Left lobe of liver (tissue), 2 donors: Measurements from ENCODE around the gene ERO1A. TPM values are rescaled to one million over a fixed set of nuclear protein-coding genes. Genes with fewer than 3 reads are reported as not detected.
"Not testable (repeated sequence)": the region's sequence is repeated elsewhere in the genome, so short reads cannot be mapped to it uniquely, and the experiment has no call there.

Experiments used
- ATAC-seq: fragments of 200-7000 bp; cut with Tn5 transposase; one replicate; pipeline ENCODE4 v1.9.1; 2020; ENCODE audit warnings: mild to moderate bottlenecking, moderate library complexity
- DNase-seq: peaks from one replicate; pipeline ENCODE4 v3.0.0-alpha.2; 2020; ENCODE audit warnings: low spot score
- total RNA-seq: library from RNA; stranded (reverse); gene quantifications from one replicate; pipeline ENCODE4 v1.2.1, GENCODE V29; 2021
- donor health status: DM: no; HTN: no; CAD: no; lungs with moderate emphysema.
- donor health status: DM: no; HTN: yes; CAD: no.

Gene ERO1A, protein sequence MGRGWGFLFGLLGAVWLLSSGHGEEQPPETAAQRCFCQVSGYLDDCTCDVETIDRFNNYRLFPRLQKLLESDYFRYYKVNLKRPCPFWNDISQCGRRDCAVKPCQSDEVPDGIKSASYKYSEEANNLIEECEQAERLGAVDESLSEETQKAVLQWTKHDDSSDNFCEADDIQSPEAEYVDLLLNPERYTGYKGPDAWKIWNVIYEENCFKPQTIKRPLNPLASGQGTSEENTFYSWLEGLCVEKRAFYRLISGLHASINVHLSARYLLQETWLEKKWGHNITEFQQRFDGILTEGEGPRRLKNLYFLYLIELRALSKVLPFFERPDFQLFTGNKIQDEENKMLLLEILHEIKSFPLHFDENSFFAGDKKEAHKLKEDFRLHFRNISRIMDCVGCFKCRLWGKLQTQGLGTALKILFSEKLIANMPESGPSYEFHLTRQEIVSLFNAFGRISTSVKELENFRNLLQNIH
- total RNA-seq, result 40.5 TPM

DNA sequence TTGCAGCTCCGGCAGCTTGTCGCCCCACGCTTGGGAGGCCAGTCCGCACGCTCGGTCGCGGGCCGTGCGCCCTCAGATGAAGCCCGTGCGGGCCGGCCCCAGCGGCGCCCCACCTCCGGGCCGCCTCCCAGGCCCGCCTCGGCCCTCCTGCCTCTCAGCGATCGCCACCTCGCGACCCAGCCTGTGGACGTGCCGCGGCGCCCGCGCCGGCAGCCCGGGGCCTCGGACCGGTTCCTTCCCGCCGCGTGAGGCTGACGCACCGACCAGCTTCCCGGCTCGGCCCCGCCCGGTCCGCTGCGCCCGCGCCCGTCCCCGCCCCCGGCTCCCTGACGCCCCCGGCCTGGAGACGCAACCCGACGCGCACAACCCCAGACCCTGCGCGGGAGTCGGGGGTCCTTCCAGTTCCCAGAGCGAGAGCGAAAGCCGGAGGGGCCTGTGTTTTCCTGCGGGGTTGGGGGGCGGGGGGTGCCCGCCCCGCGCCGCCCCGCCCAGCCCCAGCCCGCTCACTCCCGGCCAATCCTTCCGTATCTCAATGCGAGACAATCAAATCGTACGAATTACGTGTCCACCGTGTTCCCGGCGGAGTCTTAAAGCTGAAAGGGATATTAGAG is at the start of gene ERO1A:
Gene ERO1A (minus strand): TSS at position 78 of the 611 bp plus-strand sequence. CDS start 77 bp downstream, at position 1.
- peak; percentile 95 for ATAC-seq
- DNase-seq, result peak; percentile 93

DNA sequence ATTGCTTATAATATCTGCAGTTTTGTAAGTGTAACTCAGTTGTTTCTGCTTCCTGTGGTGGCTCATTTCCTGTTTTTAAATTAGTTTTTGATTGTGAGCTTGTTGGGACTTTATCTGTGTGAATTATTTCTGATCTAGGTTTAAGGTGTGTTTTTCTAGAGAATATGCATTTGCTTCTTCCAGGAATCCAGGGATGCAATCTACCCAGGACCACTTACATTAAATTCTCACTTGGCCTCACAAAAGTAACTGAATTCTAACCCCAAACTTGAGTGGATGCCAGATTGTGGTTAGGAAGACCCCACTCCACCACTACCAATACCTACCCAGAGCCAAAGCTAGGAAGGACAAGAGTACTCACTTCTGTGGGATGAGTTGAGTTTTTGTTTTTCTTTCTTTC is 46.5 kb upstream of the ERO1A start:
- DNase-seq, result no peak
- ATAC-seq, result no peak

DNA sequence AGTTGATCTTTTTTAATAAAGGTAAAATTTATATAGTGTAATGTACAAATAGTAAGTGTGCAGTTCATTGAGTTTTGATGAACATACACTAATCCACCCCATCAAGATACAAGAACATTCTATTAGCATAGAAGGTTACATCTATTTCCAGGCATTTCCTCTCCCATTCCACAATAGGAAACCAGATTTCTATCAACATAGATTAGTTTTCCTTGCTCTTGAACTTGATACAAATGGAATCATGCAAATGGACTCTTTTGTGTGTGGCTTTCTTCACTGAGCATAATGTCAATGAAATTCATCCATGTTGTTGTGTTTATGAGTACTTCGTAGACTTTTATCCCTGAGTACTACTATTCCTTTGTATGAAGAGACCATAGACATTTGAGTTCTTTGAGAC is 45.4 kb upstream of the ERO1A start:
- DNase-seq (no peak), ATAC-seq (no peak)

DNA sequence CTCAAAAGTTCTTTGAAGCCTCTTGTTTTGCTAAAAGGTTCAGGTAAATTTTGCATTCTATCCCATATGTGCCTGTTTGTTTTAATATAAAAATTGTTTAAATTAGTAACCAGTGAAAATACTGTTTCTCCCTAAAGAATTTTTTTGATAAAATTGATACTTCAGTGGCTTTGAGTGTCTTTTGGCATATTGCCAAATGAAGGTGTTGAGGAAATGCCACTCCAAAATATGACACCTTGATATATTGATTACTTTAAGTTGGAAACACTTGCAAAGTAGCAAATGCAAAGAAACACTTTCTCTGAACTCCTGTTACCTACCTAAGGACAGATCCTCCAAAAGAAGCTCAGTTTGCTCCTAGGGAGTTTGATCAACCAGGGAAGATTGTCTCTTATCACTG is 43.1 kb upstream of the ERO1A start:
- no peak for ATAC-seq

DNA sequence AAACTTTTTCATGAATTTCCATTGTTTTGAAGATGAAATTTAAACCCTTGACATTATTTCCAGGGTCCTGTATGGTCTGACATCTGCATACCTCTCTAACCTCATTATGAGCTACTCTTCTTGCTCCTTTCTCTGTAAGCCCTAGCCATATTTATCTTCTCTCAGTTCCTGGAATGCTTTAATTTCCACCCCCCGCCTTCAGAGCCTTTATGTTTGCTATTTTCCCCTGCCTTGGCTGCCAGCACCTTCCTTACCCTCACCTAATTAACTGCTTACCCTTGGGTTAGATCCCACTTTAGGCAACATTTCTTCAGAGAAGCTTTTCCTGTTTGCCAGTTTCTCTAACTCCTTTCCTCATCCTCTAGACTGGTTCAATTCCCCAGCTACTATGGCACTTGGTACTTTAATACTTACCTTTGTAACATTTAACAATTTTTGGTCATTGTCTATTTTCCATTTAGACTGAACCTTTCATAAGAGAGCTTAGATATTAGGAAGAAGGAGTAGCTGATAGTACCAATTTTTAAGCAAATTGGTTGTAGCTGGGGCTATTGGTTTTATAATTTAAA is 40.6 kb upstream of the ERO1A start:
- ATAC-seq, result peak; percentile 58
- DNase-seq, result no peak

More for the DNA sequence above, 43.1 kb upstream of the ERO1A start:
- no peak for DNase-seq

DNA sequence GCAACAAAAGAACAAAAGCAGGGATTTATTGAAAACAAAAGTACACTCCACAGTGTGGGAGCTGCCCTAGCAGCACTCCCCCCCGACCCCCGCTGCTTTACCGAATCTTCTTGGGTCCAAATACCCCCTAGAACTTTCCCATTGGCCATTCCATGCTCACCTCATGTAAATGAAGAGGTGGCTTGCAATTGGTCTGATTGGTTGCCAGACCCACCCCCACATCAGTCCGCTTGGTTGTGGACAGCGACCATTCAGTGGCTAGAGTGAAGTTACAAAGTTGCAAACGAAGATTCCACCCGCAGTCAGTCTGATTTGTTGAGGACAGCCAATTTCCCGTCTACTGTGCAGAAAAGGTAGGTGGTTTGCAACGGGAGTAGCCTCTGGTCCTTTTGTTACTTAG is 38.5 kb upstream of the ERO1A start:
- DNase-seq (no peak), ATAC-seq (no peak)

DNA sequence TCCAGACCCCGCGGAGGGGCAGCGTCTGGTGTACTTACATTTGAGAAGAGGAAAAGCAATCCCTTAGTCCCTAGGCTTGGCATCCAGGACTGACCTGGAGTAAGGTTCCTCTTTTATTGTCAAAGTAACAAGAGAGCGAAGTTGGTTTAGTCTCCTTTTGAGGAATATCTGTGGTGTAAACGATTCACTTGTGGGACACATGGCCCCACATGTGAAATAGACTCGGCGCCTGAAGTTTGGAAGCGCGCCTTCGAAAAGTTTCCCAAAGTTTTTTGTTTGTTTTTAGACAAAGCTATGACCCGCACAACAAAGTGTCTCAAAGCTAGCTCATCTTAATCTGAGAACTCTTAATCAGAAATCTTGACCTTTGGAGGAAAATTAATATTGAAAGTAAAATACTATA is 35.4 kb upstream of the ERO1A start:
- DNase-seq, result no peak
- ATAC-seq, result peak; percentile 26

DNA sequence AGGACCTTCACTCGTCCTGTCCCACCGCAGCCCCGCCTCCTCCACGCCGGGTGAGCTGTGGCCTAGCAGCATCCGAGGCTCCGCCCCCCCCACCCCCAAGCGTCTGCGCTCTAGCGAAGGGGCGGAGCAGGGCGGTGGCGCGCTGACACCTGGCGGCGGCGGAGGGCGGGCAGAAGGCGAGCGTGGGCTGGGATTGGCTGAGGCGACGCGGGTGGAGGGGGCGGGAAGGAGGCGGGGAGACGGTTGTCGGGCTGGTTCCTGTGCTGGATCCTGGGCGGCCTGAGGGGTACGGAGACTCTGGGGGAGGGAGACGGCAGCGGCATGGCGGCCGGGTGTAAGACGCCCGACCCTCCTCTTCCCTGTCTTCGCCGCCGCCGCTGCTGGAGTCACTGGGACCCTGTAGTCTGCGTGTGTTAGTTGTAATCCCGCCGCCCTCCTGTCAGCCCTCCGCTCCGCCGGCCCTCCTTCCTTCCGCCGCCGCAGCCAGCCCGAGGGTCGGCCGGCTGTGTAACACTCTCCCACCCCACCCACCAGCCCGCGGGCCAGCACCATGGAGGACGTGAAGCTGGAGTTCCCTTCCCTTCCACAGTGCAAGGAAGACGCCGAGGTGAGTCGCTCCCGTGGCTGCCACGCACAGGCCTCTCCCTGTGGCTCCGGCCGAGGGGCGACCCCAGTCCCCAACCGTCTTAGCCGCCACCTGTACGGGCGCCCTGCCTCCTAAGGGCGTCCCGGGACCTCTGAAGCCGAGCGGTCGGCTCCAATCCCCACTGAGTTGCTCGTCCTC is 34.8 kb upstream of the ERO1A start, which contains the start of gene STYX:
Gene STYX (plus strand): TSS at position 242 of the 784 bp plus-strand sequence. CDS start 309 bp downstream, at position 551.
- peak; percentile 99 for DNase-seq
- ATAC-seq, result peak; percentile 96

DNA sequence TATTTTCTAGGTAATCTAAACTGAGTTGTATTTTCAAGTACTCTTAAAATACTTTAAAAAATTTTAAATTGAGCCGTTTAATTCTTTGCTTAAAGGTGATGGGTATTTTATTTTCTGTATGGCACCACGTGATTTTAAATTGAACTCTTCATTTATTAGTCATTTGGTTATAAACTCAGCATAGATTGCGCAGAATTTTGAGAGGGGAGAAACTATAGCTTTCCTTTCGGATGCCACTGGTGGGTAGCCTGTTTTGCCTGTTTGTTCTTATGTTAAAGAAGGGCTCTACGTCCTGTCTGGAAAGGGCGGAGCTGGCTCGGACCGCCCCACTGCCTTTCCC is 34.2 kb upstream of the ERO1A start:
- DNase-seq, result no peak
- no peak for ATAC-seq

DNA sequence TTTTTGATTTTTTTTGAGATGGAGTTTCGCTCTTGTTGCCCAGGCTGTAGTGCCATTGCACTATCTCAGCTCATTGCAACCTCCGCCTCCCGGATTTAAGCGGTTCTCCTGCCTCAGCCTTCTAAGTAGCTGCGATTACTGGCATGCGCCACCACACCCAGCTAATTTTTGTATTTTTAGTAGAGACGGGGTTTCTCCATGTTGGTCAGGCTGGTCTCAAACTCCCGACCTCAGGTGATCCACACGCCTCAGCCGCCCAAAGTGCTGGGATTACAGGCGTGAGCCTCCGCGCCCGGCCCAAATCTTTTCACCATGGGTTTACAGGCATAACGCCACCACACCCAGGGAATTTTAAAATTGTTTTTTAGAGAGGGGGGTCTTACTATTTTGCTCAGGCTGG is 33.7 kb upstream of the ERO1A start:
- not testable (repeated sequence) for DNase-seq, ATAC-seq

DNA sequence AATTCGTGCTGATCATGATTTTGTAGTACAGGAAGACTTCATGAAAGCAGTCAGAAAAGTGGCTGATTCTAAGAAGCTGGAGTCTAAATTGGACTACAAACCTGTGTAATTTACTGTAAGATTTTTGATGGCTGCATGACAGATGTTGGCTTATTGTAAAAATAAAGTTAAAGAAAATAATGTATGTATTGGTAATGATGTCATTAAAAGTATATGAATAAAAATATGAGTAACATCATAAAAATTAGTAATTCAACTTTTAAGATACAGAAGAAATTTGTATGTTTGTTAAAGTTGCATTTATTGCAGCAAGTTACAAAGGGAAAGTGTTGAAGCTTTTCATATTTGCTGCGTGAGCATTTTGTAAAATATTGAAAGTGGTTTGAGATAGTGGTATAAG is 32.2 kb upstream of the ERO1A start:
- not testable (repeated sequence) for DNase-seq, ATAC-seq

DNA sequence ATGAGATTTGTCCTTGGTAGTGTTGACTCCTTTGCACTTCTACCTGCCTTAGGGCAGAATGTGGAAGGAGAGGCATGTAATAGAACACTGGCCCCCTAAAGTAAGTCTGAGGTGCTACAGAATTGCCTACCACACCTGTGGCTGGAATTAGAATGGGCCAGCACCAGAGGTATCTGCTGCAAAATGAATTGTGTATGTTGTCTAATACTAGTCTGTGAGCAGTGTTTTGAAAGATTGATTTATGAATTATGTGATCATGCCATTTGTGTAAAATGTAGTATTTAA is 28.9 kb upstream of the ERO1A start:
- ATAC-seq, result peak; percentile 55

DNA sequence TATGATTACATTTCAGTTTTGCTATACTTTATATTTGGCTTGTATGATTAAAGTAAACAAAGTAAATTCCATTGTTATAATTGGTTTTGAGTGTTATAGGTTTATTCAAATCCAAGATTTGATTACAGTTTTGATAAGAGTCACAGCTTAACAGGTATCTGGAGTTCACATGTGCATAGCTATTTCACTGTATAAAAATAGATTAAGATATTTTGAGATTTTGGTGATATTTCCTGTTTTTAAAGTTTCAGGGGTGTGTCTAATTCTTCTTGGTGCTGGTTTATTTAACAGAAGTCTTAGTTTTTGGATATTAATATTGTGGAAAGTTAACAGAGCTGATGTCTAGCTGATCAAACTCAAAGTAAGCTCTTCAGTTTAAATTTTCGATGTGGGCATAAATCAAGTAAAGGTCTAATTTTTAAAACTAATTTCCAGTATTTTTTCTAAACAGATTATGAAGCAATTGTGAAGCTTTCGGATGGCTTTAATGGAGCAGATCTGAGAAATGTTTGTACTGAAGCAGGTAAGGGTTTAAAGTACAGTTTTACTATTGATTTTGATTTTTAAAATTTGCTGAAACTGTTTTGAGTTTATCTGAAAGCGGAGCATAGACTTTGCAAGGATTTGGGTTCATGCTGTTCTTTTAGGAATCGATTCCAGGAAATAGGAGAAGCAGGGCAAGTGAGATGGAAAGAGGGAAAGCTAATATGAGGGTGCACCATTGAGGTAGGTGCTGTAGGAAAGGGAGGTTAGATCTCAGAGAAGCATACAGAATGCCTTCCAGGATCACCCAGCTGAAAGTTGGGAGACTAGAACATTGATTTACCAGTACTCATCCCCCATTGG is 28.4 kb upstream of the ERO1A start:
- DNase-seq (no peak), ATAC-seq (peak; percentile 75)

More for the DNA sequence above, 28.9 kb upstream of the ERO1A start:
- no peak for DNase-seq

DNA sequence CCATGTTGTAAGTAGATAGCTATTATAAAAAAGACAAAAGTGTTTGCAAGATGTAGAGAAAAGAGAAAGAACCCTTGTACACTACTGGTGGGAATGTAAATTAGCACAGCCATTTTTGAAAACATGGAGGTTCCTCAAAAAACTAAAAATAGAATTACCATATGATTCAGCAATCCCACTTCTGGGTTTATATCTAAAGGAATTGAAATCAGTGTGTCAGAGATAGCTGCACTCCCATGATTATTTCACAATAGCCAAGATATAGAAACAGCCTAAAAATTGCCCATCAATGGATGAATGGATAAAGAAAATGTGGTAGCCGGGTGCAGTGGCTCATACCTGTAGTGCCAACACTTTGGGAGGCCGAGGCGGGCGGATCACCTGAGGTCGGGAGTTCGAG is 20.8 kb upstream of the ERO1A start:
- no peak for DNase-seq
- ATAC-seq, result no peak

DNA sequence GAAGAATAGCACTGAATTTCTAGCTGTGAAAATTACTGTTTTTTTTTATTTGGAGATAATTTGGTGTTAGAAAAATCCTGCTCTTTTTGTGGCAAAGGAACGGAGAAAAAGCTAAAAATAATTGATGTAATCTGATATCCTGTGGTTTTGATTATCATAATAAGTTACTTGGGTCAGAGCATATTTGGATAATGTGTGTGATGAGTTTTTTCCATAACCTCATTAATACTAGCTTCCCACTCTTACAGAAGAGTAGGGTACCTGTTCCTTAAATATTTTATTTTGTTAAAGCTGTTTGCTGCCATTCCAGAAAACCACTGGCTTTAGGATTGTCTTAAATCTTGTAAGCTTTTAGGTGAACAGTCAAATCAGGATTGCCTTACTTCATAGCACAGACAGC is 16.3 kb upstream of the ERO1A start:
- DNase-seq (no peak), ATAC-seq (no peak)

DNA sequence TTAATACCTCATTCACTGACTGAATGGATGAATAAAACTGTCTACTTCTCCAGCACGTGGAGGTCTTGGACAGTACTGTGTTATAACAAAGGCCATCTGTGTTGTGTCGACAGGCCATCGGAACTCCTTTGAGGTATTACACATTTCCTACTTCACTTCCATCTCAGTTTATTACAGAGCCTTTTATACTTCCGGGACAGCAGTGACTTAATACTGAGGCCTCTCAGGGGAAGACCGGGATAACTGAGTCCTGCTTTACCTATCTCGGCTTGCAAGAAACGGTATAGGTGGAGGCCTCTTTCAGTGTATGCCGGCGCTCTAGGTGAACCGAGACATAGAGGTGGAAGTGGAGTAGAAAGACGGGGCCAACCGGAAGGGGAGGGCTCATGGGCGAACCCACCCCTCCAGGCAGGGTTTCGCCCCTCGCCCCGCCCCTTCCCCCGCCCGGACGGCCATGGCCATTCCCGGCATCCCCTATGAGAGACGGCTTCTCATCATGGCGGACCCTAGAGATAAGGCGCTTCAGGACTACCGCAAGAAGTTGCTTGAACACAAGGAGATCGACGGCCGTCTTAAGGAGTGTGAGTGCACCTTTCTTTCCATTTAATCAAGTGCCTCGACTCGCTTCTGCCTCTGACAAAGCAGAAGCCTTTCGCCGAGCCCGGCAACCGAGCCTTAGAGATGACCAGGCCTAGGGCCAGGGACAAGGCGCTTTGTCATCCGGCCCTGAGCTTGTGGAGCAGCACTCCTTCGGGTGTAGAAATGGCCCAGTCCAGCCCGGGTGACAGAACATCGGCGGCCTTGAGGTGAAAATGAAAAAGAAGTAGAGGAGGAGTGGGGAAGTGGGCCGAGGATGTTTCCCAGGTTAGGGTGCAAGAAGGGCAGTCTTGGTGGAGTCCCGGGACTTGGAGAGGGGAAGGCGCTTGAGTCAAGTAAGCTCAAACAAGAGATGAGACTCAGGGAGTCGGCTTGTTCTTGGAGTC is 11.7 kb upstream of the ERO1A start, which contains the start of gene PSMC6:
Gene PSMC6 (plus strand): TSS at position 477 of the 983 bp plus-strand sequence. CDS start 20 bp downstream, at position 497.
- ATAC-seq, result peak; percentile 100
- DNase-seq, result peak; percentile 96

DNA sequence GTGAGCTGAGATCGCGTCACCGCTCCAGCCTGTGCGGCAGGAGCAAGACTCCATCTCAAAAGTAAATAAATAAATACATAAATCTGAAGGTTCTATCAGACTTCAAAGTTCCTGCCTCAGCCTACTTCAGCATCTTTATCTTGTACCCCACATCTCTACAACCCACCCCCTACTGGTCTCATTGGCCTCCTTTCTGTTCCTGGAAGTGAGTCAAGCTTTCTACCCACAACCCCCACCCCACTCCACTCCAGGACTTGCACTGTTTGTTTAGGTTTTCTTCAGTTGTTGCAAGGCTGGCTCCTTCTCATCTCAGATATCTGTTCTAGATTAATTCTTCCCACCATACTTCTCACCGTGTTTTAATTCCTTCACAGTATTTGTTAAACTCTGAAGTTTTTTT is 10.9 kb upstream of the ERO1A start:
- ATAC-seq, result no peak

DNA sequence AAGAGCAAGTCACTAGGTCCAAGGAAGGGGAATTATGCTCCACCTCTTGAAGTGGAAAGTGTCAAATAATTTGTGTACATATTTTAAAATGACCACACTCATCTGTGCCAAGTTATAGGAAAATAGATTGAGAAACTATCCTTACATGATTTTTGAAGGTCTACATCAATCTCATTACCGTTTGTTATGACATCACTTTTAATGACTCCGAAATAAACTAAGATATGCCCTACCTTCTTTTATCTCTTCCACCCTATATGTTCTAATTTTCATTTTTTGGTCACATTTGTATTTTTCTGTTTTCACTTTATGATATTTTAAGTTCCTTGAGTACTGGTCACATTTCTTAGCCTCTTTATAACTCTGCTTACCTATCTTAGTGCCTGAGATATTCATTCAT is 8.3 kb upstream of the ERO1A start:
- ATAC-seq (no peak), DNase-seq (no peak)

More for the DNA sequence above, 10.9 kb upstream of the ERO1A start:
- no peak for DNase-seq

DNA sequence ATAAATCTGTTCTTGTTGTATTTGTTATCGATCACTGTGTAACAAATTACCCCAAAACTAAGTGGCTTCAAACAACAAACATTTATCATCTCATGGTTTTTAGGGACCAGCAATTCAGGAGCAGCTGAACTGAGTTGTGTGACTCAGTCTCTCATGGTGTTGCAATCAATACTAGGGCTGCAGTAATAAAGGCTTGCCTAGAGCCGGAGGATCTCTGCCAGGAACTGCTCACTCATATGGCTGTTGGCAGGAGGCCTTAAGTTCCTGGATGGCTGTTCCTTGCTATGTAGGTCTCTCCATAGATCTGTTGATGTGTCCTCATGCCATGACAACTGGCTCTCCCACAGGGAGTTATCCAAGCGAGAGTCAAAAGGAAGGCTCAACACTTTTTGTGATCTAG is 7.9 kb upstream of the ERO1A start:
- DNase-seq, result no peak

More for the DNA sequence above, 7.9 kb upstream of the ERO1A start:
- no peak for ATAC-seq
